GM18508 (cell line): Measurements from ENCODE around the gene PSMA5.
"Not testable (repeated sequence)": the region's sequence is repeated elsewhere in the genome, so short reads cannot be mapped to it uniquely, and the experiment has no call there.

ENCODE experiments used
- ATAC-seq: cut with Tn5 transposase; IDR thresholded peaks from one replicate; pipeline ENCODE4 v1.9.1; 2021; ENCODE audit warnings: moderate number of reproducible peaks; ENCODE audit not compliant: insufficient read depth, unreplicated experiment

Gene PSMA5

DNA sequence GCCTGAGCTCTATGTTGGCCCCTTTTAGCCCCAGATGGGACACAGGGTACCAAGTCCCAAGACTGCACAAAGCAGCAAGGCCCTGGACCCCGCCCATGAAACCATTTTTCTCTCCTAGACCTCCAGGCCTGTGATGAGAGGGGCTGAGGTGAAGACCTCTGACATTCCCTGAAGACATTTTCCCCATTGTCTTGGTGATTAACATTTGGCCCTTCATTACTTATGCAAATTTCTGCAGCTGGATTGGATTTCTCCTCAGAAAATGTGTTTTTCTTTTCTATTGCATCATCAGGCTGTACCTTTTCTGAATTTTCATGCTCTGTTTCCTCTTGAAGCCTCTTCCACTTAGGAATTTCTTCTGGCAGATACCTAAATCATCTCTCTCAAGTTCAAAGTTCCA lies 8.2 kb upstream of the PSMA5 start:
- ATAC-seq = no peak

DNA sequence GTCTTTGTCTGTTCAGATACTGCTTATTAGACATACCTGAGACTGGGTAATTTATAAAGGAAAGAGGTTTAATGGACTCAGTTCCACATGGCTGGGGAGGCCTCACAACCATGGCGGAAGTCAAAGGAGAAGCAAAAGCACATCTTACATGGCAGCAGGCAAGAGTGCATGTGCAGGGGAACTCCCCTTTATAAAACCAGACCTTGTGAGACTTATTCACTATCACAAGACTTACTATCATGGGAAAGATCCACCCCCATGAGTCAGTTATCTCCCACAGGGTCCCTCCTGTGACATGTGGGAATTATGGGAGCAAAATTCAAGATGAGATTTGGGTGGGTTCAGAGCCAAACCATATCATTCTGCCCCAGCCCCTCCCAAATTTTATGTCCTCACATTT lies 7.1 kb upstream of the PSMA5 start:
- no peak for ATAC-seq

DNA sequence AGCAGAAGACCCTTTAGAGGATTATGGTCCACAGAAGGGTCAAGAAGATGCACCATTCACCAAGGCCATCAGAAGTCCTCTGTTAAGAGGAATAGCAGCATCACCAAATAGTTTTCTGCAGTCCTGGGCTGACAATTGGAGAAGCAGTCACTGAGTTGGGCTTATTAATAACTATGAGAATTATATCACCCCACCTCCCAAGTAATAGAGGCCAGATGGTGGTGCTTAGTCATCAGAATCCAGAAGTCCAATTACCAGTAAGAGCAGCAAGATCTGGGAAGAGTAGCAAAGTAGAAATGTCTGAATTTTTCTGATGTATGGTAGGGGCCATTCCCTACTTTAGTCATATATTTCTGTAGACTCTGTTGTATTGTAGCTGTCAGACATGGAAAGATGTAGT lies 6.1 kb upstream of the PSMA5 start:
- ATAC-seq = no peak

DNA sequence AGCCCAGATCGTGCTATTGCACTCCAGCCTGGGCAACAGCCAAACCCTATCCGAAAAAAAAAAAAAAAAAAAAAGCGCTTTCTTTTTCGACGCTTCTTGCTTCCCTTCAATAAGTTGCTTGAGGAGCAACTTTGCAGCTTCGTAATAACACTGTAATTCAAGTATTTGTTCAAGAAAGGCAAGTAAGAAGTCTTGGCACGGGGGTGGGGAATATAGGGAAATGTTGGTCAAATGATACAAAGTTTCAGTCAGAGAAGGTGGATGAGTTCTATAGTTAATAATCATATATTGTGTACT lies 871 bp upstream of the PSMA5 start:
- ATAC-seq = no peak

DNA sequence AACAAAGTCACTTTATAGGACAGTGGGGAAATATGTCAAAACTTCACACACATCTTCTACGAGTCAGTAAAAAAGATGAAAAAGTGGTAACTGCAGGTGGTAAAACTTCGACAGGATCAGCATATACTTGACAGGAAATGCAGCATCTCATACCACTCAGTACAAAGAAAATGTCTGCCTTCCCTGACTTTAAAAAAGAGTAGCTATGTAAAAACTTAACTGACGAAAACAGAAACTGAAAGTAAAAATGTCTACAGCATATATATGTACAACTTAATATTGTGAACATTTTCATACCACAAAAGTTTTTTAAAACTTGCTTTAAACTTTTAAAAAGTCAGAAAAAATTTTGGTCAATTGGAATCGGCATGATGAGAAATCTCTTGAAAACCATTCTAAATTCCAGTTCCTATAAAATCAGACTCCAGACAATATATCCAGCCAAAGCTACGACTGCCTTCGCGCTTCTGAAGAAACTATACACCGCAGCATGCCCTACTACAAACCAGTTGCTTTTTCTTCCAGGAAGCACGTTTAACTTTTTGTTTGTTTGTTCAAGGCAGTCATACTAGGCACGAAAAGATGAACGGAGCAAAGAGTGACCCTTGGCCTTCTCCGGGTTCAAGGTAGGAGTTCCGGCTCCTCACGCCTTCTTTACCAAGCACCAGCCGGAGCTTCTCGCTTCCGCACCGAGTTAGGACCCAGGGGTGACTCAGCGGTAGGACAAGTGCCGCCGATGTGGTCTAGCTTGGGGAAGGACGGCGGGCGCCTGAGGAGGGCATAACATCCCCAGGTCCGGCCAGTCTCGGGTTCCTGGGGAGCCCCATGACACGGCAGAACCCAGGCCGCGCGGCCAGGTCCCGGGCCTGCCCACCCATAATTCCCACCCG lies 612 bp downstream of the PSMA5 start:
- peak; percentile 21 for ATAC-seq

DNA sequence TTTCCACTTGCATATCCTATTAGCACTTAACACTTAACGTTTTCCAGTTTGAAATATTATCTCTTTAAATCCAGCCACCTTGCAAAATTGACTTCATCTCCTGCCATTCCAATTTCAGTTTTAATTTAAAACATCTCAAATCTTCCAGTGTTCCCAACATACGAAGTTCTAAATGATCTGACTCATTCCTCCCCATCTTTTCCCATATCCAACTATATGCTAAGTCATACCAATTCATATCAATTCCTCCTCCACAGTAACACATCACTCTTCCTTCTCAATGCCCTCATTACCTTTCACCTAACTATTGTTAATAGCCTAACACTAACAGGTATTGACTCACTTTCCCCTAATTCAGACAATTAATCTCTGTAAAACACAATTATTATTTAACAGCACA lies 2.8 kb downstream of the PSMA5 start:
- no peak for ATAC-seq

DNA sequence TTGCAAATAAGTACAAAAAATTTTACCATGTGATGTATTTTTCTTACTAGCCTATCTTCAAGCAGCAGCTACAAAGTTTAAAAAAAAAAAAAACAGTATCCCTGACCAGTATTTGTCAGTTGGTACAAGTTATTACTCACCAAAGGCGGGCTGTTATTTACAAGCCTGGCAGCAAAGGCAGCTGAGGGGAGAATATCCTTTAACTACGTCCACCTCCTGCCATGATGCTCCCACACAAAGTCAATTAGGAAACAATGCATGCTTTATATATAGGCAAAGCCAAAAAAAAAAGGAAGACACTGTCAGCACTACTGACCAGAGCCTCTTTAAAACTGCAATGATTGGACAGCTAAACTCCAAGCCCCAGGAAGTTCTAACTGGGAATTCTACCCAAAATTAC lies 13.7 kb downstream of the PSMA5 start:
- ATAC-seq = no peak

DNA sequence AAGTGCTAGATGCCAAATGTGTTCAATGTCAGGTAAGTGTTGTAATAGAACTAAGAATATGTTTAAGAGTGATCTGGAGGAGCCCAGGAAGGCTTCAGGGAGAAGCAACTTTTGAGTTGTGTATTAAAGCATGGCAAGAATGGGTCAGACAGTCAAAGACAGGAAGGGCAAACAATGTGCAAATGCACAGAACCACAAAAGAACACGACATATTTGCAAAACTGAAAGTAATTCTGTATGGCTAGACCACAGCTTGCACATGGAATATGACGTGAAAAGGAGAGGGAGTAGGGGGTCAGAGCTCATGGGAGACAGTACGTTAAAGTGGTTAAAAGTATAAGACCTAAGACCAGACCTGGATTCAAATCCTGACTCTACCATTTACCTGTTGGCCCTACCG lies 21.4 kb downstream of the PSMA5 start:
- no peak for ATAC-seq

DNA sequence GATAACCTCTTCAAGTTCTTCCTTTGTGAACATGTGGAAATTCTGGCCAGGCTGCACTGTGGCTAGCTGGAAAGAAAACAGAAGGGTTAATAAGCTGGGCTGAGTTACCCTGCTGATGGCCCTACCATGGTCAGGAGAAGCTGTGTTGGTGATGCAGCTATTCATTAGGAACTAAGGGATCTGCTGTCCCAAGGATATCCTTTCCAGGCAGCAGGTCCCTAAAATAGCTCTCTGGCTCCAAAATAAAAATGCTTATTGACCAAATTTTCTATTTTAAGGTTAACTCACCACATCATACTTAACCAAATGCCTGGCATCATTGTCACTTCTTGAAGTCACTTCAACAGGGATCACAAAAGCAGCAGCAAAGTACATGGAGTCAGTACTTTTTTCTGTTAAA lies 24.2 kb downstream of the PSMA5 start:
- ATAC-seq = no peak

DNA sequence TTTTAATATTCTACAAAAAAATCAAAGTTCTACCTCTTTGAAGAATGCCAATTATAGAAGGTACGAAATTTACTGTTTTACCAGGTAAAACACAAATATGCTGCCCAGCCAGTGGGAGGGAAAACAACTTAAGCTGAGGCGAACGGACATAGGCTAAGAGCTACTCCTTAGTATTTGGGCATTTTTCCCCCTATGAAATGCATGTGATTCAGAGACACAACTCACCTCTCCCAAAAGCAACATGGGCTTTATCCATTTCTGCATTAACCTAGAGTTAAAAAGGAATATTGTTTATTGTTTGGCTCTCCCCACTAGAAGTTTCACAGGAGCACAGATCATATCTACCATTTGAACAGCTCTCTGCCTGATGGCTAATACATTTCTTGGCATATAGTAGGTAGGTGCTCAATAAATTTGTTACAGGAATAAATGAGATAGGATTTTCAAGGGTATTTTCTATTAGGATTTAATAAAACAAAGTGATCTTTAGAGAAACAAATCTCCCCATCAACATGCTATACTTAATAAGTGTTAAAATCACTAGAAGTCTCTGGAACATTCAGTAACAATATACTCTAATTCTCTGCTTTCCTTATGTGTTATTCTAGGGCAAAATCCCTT lies 26.1 kb downstream of the PSMA5 start:
- ATAC-seq = no peak

DNA sequence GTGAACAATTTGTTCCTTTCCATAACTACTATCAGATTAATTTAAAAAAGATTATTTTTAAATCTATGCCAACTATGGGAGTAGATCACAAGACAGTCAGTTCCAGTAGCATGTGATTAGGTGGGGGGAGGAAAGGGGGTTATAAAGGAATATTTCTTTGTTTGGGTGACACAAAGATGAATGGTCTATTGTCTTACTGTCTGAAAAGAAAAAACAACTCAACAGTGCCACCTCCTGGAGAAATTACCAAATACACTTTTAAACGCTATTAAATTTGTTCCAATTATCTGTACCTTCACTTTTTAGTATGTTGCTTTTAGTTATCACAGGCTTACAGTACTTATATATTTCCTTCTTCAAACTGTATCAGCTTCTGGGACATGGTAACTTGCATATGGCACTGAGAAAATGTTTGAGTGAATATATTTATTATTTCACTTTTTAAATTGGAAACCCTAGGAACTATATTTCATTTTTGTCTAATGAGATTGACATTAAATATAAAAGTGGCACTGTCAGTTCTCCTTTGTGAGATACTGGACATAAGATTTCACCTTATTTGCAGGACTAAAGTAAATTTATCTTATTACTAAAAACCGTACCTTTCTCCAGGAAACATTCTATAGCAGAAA lies 26.8 kb downstream of the PSMA5 start:
- no peak for ATAC-seq

DNA sequence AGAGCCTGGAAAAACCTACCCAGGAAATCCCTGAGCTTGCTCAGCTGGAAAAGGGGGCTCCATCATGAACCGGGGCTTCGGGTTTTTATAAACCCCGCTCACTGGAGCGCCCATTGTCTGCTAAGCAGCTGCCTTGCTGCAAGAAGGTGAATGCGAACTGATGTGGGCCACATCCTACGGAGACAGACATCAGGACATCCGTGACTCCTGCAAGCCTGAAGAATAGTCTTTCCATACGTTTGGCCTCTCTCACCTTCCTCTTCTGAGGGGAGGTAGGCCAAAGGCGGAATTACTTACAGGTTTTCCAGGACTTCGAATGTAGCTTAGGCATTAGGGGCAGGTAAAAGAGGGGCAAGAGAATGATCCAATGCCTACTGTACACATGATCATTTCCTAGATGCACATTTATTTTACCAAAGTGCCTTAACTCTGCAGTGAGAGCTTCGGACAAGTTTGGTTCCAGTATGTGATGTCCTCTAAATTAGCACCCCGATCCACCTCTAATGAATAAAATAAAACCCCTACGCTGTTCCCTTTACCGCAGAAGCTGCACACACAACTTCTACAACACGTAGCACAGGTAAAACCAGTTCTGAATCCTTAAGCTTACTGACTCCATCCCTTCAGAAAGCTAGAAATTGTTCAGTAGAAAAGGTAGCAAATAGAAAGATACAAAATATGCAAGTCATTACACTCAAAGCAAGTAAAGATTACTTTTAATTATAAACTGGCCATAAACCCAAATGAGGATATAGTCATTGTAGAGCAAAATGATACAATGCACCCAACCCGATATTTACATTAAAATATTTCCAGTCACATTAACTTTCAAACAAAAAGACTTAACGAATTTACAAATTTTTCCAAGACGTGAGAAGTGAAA lies 27.7 kb downstream of the PSMA5 start:
- ATAC-seq = no peak

DNA sequence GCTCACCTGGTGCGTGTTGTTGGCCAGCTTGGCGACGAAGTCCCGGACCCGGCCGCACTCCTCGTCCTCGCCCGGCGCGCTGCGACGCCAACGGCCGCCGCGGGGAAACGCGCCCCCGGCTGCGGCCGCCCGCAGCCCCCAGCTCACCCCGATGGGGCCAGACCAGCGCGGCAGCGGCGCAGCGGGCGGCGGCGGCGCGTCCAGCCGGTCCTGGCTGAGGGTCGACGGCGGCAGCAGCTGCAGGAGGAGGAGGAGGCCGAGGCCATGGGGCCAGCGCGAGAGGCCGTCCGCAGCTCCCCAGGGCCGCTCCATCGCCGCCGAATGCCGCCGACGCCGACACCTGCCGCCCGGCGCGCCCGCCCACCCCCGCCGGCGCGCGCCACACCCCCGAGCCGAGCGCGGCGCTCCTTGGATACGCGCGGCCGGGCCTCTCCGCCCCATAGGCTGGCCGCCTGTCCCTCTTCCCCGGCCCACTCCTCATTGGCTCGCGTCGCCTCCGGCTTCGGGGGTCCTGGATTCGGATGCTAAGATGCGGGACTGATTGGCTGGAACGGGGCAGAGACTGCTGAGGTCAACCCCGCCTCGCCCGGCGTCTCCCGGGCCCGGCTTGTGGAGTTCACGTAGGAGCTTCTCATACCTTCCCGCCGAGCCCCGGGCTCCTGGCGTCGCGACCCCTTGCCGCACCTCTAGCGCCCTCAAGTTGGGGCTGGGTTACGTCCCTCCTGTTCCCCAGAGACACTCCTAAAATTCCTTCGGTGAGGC lies 28.5 kb downstream of the PSMA5 start, which contains the start of gene SORT1:
Gene SORT1, minus strand, starts transcription at position 338 of the 762 bp plus-strand sequence. Its CDS starts 26 bp downstream, at position 312.
- ATAC-seq = no peak

DNA sequence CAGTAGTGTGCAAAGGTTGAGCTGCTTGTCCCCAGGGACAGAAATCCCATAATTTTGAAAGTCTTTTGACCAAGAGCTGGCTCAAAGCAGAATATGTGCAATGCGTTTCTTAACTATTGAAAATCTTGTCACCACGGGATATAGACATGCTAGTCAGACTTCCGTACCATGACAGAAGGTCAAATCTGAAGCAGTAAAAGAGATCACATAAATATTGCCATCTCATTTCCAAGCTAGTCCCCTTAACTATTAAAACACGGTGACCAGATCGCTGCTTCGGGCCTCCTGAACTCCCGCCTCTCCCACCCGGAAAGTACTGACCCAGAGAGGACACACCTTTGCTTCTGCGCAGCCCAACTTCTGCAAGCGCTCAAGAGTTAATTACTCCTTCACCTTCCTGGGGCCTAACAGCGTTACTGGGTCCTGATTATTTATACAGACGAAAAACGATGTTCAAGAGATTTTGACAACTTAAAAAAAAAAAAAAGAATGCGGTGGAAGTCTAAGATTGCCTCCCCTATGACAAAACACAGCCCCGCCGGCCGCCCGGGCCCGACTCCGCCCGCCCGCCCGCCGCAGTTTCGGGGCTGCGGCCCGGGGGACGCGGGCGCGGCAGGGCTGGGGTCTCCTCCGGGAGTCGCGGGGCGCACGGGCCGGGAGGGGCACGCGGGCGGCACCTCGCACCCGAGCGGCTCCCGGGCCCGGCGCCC lies 29.2 kb downstream of the PSMA5 start:
- ATAC-seq = no peak

DNA sequence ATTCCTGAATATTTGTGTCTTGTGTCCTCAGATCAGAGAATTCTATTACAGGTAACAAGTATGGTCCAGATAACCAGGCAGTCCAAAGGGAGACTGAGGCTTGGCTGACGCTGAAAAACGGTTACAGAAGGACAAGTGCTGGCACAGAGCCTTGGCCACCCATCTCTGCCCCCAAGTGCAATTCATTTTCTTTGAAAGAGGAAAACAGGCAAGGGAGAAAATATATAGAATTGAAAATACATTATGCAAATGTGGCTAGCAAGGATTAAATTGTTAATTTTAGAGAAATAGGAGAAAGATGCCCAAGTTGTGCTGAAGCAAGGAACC lies 29.8 kb downstream of the PSMA5 start:
- ATAC-seq = no peak

DNA sequence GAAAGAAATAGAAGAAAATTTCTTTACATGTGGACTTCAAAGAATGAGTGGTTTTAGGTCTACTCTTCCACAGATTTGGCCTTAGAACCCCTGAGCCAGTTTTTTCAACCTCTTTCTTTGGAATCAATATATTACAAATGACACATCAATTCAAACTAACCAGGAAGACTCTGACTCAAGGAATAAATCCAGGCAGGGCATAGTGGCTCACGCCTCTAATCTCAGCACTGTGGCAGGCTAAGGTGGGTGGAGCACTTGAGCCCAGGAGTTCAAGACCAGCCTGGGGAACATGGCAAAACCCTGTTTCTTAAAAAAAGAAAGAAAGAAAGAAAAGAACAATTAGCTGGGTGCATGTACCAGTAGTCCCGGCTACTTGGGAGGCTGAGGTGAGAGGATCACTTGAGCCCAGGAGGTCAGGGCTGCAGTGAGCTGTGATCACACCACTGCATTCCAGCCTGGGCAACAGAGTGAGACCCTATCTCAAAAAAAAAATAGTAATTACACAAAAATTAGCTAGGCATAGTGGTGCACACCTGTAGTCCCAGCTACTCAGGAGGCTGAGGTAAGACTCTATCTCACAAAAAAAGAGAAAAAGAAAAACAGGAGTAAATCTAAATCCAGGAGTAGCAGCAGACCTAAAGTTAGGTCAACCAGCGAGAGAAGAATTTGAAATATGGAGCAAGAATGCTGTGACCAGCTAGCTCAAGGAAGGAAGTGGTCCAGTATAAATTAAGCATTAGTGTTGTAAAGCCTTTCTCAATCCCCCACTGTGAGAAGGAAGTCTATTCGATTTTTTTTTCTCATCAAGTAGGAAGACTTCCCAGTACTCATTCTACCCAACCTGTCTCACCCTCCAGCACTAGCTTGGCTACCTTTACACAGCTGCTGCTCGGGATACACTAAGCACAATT lies 30.4 kb downstream of the PSMA5 start:
- ATAC-seq = no peak

DNA sequence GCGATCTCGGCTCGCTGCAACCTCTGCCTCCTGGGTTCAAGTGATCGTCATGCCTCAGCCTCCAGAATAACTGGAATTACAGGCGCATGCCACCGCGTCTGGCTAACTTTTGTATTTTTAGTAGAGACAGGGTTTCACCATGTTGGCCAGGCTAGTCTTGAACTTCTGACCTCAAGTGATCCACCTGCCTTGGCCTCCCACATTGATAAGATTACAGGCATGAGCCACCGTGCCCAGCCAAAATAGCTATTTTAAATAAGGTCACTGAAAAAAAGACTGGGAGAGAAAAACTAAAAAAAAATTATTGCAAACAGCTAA lies 31.0 kb downstream of the PSMA5 start:
- not testable (repeated sequence) for ATAC-seq

DNA sequence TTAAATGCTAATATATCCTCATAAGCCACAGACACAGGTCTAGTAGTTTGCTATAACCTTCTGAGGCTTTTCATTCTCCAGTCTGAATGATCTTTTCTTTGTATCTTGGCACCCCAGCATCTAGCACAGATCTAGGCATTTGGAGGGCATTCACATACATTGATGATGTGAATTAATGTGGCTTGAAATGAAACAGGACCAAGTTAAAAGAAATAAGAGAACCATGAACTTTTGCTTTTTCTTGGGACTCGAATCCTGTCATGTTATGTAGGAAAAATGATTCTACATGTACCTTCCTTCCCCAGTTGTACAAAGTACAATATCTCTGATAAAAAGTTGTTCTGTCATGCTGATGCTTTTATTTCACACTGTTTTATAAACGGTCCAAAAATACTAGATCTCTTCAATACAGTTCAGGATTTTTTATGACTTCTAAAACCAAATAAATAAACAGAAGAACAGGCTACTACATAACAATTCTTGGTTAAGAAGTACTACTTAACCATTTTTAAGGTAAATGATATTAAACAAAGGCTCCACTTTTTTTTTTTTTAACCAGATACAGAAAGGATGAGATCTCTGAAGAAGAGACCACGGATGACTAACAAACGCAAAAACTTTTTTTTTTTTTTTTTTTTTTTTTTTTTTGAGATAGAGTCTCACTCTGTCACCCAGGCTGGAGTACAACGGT lies 31.5 kb downstream of the PSMA5 start:
- ATAC-seq = no peak
